Endothelial cell of umbilical vein (primary cell): ENCODE results near the gene MED4.

Experiments used
- CTCF ChIP-seq, 2 donors: IDR thresholded peaks; 1 replicate in 1 of 2; 2 replicates in 1 of 2; pipeline ENCODE4 v1.5.1; 2011; ENCODE audit warnings: low read length in 2 of 2, mild to moderate bottlenecking in 2 of 2, moderate library complexity in 2 of 2, control low read depth in 1 of 2, inconsistent platforms in 1 of 2, low read depth in 1 of 2; ENCODE audit not compliant: insufficient read depth in 1 of 2; ENCODE audit errors: extremely low read depth in 1 of 2
- MAX ChIP-seq: IDR thresholded peaks from 2 replicates; pipeline ENCODE4 v1.6.1; 2011; ENCODE audit not compliant: insufficient read depth, insufficient read length
- POLR2A ChIP-seq: IDR thresholded peaks from 2 replicates; pipeline ENCODE4 v1.6.1; 2012; ENCODE audit warnings: low read depth, mild to moderate bottlenecking, control low read depth, low read length

GRCh38 chr13:48132961-48133360 lies 38.1 kb upstream of the MED4 start:
- TF ChIP-seq POLR2A (no peak), CTCF (IDR thresholded peaks at IDR 0.05; ENCODE audit: extremely low read depth in 1 of 2, insufficient read depth in 1 of 2, low read depth in 1 of 2, low read length in 2 of 2) (no peak), MAX (no peak)
